GM12878 (cell line): ENCODE results near the gene ZNF32. TPM values are rescaled to one million over a fixed set of nuclear protein-coding genes. Genes with fewer than 3 reads are reported as not detected.

Experiments used
- CUX1 ChIP-seq: IDR thresholded peaks from 2 replicates; pipeline ENCODE4 v1.6.1; 2012; ENCODE audit warnings: improper control_type of control experiment, low read depth, low read length; ENCODE audit not compliant: insufficient replicate concordance
- ETV6 ChIP-seq, 2 experiments: fragments of 450-650 bp in 1 of 2; IDR thresholded peaks in 1 of 2; conservative IDR thresholded peaks in 1 of 2; 2 replicates each; pipeline ENCODE4 v1.6.1; 2014; ENCODE audit warnings: antibody characterized with exemption in 1 of 2, borderline replicate concordance in 1 of 2, low read depth in 1 of 2, mild to moderate bottlenecking in 1 of 2, moderate library complexity in 1 of 2
- HDGF ChIP-seq: fragments of 450-650 bp; IDR thresholded peaks from 2 replicates; pipeline ENCODE4 v1.6.1; 2016; ENCODE audit warnings: antibody characterized with exemption
- HSF1 ChIP-seq: fragments of 150-350 bp; IDR thresholded peaks from 2 replicates; pipeline ENCODE4 v1.6.1; 2014; ENCODE audit warnings: mild to moderate bottlenecking, low read depth, low read length
- USF2 ChIP-seq: IDR thresholded peaks from 2 replicates; pipeline ENCODE4 v1.6.1; 2011; ENCODE audit warnings: low read depth, low read length, improper control_type of control experiment, borderline replicate concordance
- polyA plus RNA-seq, 11 experiments: library from polyadenylated mRNA; depleted of rRNA in 4 of 11; unstranded in 6 of 11; stranded (reverse) in 5 of 11; fragments of >200 nt; fragmentation: Nextera tagmentation in 4 of 11; fragmentation: Illumina TruSeq in 1 of 11; extraction: Ambion mirVana in 4 of 11; extraction: Trizol in 1 of 11; gene quantifications; 1 replicate in 1 of 11; 2 replicates in 10 of 11; pipeline versions ENCODE4 v1.2.1 to v1.2.3, GENCODE V29; 2011 to 2016; ENCODE audit warnings: inconsistent platforms in 2 of 11, missing spikeins in 2 of 11, low read depth in 1 of 11
- total RNA-seq, 4 experiments: library from RNA; depleted of rRNA in 3 of 4; stranded (reverse); fragments of >200 nt in 3 of 4; fragmentation: Illumina TruSeq in 1 of 4; extraction: Trizol in 1 of 4; gene quantifications; 2 replicates each; pipeline versions ENCODE4 v1.2.1 to v1.2.3, GENCODE V29; 2013 to 2021

The ZNF32 gene
- total and polyA plus RNA-seq, 10 of the 15 experiments (the other 5 are each of a cell fraction or from before 2014, with no cell fraction given), result 1.9 to 23.0 (median 3.4) TPM

GRCh38 chr10:43681220-43681619 is 32.5 kb upstream of the ZNF32 start (continued):
- no peak for TF ChIP-seq CUX1
- no peak for TF ChIP-seq HDGF
- TF ChIP-seq USF2, result no peak
- TF ChIP-seq ETV6 (conservative IDR thresholded peaks at IDR 0.05 in 1 of 2, IDR thresholded peaks at IDR 0.05 in 1 of 2; ENCODE audit: borderline replicate concordance in 1 of 2, low read depth in 1 of 2), result no peak
- no peak for TF ChIP-seq HSF1
